ENCODE results near the gene METTL16. TPM values are rescaled to one million over a fixed set of nuclear protein-coding genes. Genes with fewer than 3 reads are reported as not detected.
A peak's percentile ranks its signal among the peaks of the same experiment; 100 is the strongest.
"Not testable (repeated sequence)": the region's sequence is repeated elsewhere in the genome, so short reads cannot be mapped to it uniquely, and the experiment has no call there.

METTL16 gene
- polyA plus RNA-seq, 1 experiment = 10.4 TPM

DNA sequence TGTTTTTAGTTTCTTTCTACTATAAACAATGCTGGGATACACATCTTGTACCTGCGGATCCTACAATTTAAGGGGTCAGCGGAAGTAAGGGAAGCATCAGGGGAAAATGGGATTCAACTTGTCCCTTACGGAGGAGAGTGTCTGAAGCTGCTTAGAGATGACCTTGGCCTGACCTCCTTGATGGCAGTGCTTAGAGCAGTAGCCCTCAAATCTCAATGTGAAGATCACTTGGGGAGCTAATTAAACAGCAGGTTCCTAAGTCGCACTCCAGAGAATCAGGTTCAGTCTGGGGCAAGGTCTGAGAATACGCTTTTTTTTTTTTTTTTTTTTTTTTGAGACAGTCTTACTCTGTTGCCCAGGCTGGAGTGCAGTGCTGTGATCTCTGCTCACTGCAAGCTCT is 9.6 kb upstream of the METTL16 start:
- TF ChIP-seq, protein P1, sequence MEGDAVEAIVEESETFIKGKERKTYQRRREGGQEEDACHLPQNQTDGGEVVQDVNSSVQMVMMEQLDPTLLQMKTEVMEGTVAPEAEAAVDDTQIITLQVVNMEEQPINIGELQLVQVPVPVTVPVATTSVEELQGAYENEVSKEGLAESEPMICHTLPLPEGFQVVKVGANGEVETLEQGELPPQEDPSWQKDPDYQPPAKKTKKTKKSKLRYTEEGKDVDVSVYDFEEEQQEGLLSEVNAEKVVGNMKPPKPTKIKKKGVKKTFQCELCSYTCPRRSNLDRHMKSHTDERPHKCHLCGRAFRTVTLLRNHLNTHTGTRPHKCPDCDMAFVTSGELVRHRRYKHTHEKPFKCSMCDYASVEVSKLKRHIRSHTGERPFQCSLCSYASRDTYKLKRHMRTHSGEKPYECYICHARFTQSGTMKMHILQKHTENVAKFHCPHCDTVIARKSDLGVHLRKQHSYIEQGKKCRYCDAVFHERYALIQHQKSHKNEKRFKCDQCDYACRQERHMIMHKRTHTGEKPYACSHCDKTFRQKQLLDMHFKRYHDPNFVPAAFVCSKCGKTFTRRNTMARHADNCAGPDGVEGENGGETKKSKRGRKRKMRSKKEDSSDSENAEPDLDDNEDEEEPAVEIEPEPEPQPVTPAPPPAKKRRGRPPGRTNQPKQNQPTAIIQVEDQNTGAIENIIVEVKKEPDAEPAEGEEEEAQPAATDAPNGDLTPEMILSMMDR (IDR thresholded peaks at IDR 0.05; ENCODE audit: insufficient read depth, low read depth, low read length) = no peak
- H3K4me3 ChIP-seq (ENCODE audit: low read depth, low read length) = no peak overlapping the region
- H3K36me3 ChIP-seq (ENCODE audit: control insufficient read depth, insufficient read depth, low read length) = no peaks in the 10 kb centered on the region
- ChIA-PET CTCF (no interaction called here), POLR2A (interaction anchor here (0.7 kb wide), 2 partner anchors 10 to 480 kb away, joined by 3 to 16 read pairs; partner anchors contain the start of gene METTL16)
- DNase-seq (ENCODE audit: low read depth) = no peak
- H3K27me3 ChIP-seq (ENCODE audit: control insufficient read depth, insufficient read depth, low read length) = no peaks in the 10 kb centered on the region

GRCh38 chr17:2517539-2517938 is 5.9 kb upstream of the METTL16 start:
- TF ChIP-seq, protein P1 (IDR thresholded peaks at IDR 0.05; ENCODE audit: insufficient read depth, low read depth, low read length) = no peak
- no peaks in the 10 kb centered on the region for H3K27me3 ChIP-seq (ENCODE audit: control insufficient read depth, insufficient read depth, low read length)
- ChIA-PET CTCF (no interaction called here), POLR2A (no interaction called here)
- H3K4me3 ChIP-seq (ENCODE audit: low read depth, low read length) = no peak overlapping the region
- DNase-seq (ENCODE audit: low read depth) = no peak
- H3K36me3 ChIP-seq (ENCODE audit: control insufficient read depth, insufficient read depth, low read length) = no peaks in the 10 kb centered on the region

DNA sequence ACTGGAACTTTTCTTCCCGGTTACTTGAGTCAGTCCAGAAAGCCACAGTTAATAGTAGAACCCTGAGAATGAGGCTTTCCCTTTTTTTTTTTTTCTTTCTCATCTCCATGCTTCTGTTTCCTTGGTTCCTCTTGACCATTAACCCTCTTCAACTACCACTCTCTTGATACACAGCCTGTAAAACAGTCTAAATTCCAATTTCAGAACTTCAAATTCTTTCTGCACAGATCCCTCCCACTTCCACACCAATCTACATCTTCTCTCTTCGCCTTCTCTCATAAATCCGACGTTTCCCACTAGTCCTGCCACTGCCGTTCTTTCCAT is 588 bp downstream of the METTL16 start:
- no peaks in the 10 kb centered on the region for H3K36me3 ChIP-seq (ENCODE audit: control insufficient read depth, insufficient read depth, low read length)
- no peak for DNase-seq (ENCODE audit: low read depth)
- CTCF ChIA-PET = no interaction called here
- TF ChIP-seq, protein P1 (IDR thresholded peaks at IDR 0.05; ENCODE audit: insufficient read depth, low read depth, low read length) = no peak
- peak overlapping the region; percentile 71 for H3K4me3 ChIP-seq (ENCODE audit: low read depth, low read length)
- H3K27me3 ChIP-seq (ENCODE audit: control insufficient read depth, insufficient read depth, low read length) = no peaks in the 10 kb centered on the region
- POLR2A ChIA-PET = interaction anchor here (0.5 to 1.1 kb wide), 4 partner anchors 10 to 1282 kb away, joined by 3 to 6 read pairs (median 3); no protein-coding TSS in a partner anchor

GRCh38 chr17:2510559-2510958 is 1.1 kb downstream of the METTL16 start:
- Histone ChIP-seq H3K27me3 (ENCODE audit: control insufficient read depth, insufficient read depth, low read length) (no peaks in the 10 kb centered on the region), H3K36me3 (ENCODE audit: control insufficient read depth, insufficient read depth, low read length) (no peaks in the 10 kb centered on the region), H3K4me3 (ENCODE audit: low read depth, low read length) (peak overlapping the region; percentile 71)
- CTCF ChIA-PET = interaction anchor here (0.8 kb wide), 1 partner anchor 65 kb away, joined by 3 read pairs; no protein-coding TSS in a partner anchor
- DNase-seq (ENCODE audit: low read depth) = no peak
- TF ChIP-seq, protein P1 (IDR thresholded peaks at IDR 0.05; ENCODE audit: insufficient read depth, low read depth, low read length) = no peak
- POLR2A ChIA-PET = no interaction called here

GRCh38 chr17:2508035-2508434 is 3.7 kb downstream of the METTL16 start:
- CTCF ChIA-PET = interaction anchor here (1.4 kb wide), 1 partner anchor 11 kb away, joined by 4 read pairs; no protein-coding TSS in a partner anchor
- no peaks in the 10 kb centered on the region for H3K27me3 ChIP-seq (ENCODE audit: control insufficient read depth, insufficient read depth, low read length)
- POLR2A ChIA-PET = no interaction called here
- no peaks in the 10 kb centered on the region for H3K36me3 ChIP-seq (ENCODE audit: control insufficient read depth, insufficient read depth, low read length)
- TF ChIP-seq, protein P1 (IDR thresholded peaks at IDR 0.05; ENCODE audit: insufficient read depth, low read depth, low read length) = no peak
- DNase-seq (ENCODE audit: low read depth) = no peak
- no peak overlapping the region for H3K4me3 ChIP-seq (ENCODE audit: low read depth, low read length)

- H3K4me3 ChIP-seq (ENCODE audit: low read depth, low read length); CTCF ChIA-PET; H3K27me3 ChIP-seq (ENCODE audit: control insufficient read depth, insufficient read depth, low read length); DNase-seq (ENCODE audit: low read depth); POLR2A ChIA-PET; H3K36me3 ChIP-seq (ENCODE audit: control insufficient read depth, insufficient read depth, low read length): not testable (repeated sequence)
Observed at GRCh38 chr17:2507015-2507414, 4.7 kb downstream of the METTL16 start.

Measured in BJ (cell line).